ENCODE data around the gene MICAL2.

MICAL2 gene

GRCh38 chr11:12280838-12281565 lies 170.6 kb downstream of the MICAL2 start:
- H3K27me3 ChIP-seq (ENCODE audit: insufficient read depth, low read length): no peaks in the 10 kb centered on the region
- H3K9me3 ChIP-seq (ENCODE audit: insufficient read depth, low read depth, low read length): no peaks in the 10 kb centered on the region
- H3K4me1 ChIP-seq (ENCODE audit: insufficient read depth, low read length): no peaks in the 10 kb centered on the region; the same call in 1 of the 2 replicates
- no peak overlapping the region for H3K4me3 ChIP-seq (ENCODE audit: low read length)
- no peaks in the 10 kb centered on the region for H3K36me3 ChIP-seq (ENCODE audit: insufficient read depth, low read depth, low read length)
- H3K9ac ChIP-seq (ENCODE audit: low read depth, low read length): no peak overlapping the region
- no peak overlapping the region for H3K27ac ChIP-seq (ENCODE audit: low read length)

DNA sequence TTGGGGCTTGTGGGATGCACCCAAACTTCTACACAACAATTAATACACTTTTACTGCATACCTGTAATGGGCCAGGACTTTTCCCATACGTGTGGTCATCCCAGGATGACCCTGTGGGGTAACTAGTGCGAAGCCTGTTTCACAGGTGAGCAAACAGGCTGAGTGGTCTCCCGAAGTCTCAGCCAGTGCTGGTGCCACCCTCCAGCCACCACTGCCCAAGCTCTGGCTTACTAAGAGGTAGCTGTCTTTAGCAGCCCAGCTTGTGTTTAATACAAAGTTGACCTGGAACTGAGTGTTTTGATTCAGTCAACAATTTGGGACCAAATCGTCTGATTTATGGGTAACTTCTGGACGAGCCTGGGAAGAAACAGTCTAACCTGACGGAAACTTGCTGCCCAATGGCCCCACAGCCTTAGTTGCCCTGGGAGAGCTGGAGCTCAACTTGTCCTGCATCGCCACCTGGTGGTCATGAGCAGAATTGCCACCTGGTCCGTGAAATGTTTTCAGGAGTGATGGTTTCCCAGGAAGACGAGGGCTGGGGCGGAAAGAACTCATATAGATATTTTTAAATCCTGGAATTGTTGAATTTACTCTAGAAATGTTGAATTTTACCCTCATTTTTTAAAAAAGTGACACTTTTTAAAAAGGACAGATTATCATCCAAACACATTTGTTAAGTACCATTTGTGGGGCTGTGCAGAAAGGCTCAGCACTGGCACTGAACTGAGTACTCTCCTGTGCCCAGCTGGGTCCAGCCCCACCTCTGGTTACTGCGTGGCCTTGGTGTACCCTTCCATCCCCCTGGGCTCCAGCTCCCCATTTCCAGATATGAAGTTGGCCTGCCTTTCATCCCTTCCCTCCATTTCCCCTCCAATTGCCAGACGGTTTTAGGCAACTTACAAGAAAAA lies 171.4 kb downstream of the MICAL2 start:
- Histone ChIP-seq H3K27ac (ENCODE audit: low read length) (no peak overlapping the region), H3K36me3 (ENCODE audit: insufficient read depth, low read depth, low read length) (no peaks in the 10 kb centered on the region), H3K4me1 (ENCODE audit: insufficient read depth, low read length) (no peaks in the 10 kb centered on the region; the same call in 1 of the 2 replicates), H3K9me3 (ENCODE audit: insufficient read depth, low read depth, low read length) (no peaks in the 10 kb centered on the region), H3K9ac (ENCODE audit: low read depth, low read length) (no peak overlapping the region), H3K4me3 (ENCODE audit: low read length) (no peak overlapping the region), H3K27me3 (ENCODE audit: insufficient read depth, low read length) (no peaks in the 10 kb centered on the region)

GRCh38 chr11:12282676-12283075 lies 172.3 kb downstream of the MICAL2 start:
- H3K4me1 ChIP-seq (ENCODE audit: insufficient read depth, low read length): peaks cover 3% of the 10 kb centered on the region
- no peaks in the 10 kb centered on the region for H3K36me3 ChIP-seq (ENCODE audit: insufficient read depth, low read depth, low read length)
- H3K9me3 ChIP-seq (ENCODE audit: insufficient read depth, low read depth, low read length): no peaks in the 10 kb centered on the region
- H3K27ac ChIP-seq (ENCODE audit: low read length): no peak overlapping the region
- H3K4me3 ChIP-seq (ENCODE audit: low read length): no peak overlapping the region
- H3K9ac ChIP-seq (ENCODE audit: low read depth, low read length): no peak overlapping the region
- no peaks in the 10 kb centered on the region for H3K27me3 ChIP-seq (ENCODE audit: insufficient read depth, low read length)

- H3K4me3 ChIP-seq (ENCODE audit: low read length): no peak overlapping the region
- no peak overlapping the region for H3K9ac ChIP-seq (ENCODE audit: low read depth, low read length)
- peaks cover 6% of the 10 kb centered on the region for H3K4me1 ChIP-seq (ENCODE audit: insufficient read depth, low read length)
Measured at GRCh38 chr11:12284316-12285050, 174.1 kb downstream of the MICAL2 start.

DNA sequence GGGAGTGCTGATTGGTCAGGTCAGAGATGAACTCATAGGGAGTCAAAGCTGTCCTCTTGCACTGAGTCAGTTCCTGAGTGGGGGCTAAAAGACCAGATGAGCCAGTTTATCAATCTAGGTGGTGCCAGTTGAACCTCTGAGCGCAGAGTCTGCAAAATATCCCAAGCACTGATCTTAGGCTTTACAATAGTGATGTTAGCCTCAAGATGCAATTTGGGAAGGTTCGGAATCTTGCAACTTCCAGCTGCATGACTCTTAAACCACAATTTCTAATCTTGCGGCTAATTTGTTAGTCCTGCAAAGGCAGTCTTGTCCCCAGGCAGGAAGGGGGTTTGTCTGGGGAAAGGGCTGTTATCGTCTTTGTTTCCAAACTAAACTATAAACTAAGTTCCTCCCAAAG lies 174.7 kb downstream of the MICAL2 start:
- Histone ChIP-seq H3K9ac (ENCODE audit: low read depth, low read length) (no peak overlapping the region), H3K4me3 (ENCODE audit: low read length) (no peak overlapping the region)

More at GRCh38 chr11:12284316-12285050, 174.1 kb downstream of the MICAL2 start:
- no peaks in the 10 kb centered on the region for H3K27me3 ChIP-seq (ENCODE audit: insufficient read depth, low read length)
- H3K9me3 ChIP-seq (ENCODE audit: insufficient read depth, low read depth, low read length): no peaks in the 10 kb centered on the region
- H3K27ac ChIP-seq (ENCODE audit: low read length): no peak overlapping the region
- no peaks in the 10 kb centered on the region for H3K36me3 ChIP-seq (ENCODE audit: insufficient read depth, low read depth, low read length)

GRCh38 chr11:12285811-12286222 lies 175.4 kb downstream of the MICAL2 start:
- Histone ChIP-seq H3K4me1 (ENCODE audit: insufficient read depth, low read length) (peaks cover 6% of the 10 kb centered on the region; the same call in 1 of the 2 replicates), H3K9me3 (ENCODE audit: insufficient read depth, low read depth, low read length) (no peaks in the 10 kb centered on the region), H3K9ac (ENCODE audit: low read depth, low read length) (no peak overlapping the region), H3K4me3 (ENCODE audit: low read length) (no peak overlapping the region), H3K27me3 (ENCODE audit: insufficient read depth, low read length) (no peaks in the 10 kb centered on the region), H3K36me3 (ENCODE audit: insufficient read depth, low read depth, low read length) (no peaks in the 10 kb centered on the region), H3K27ac (ENCODE audit: low read length) (no peak overlapping the region)

More for the DNA sequence above, 174.7 kb downstream of the MICAL2 start:
- Histone ChIP-seq H3K9me3 (ENCODE audit: insufficient read depth, low read depth, low read length) (no peaks in the 10 kb centered on the region), H3K36me3 (ENCODE audit: insufficient read depth, low read depth, low read length) (no peaks in the 10 kb centered on the region), H3K4me1 (ENCODE audit: insufficient read depth, low read length) (peaks cover 6% of the 10 kb centered on the region), H3K27ac (ENCODE audit: low read length) (no peak overlapping the region), H3K27me3 (ENCODE audit: insufficient read depth, low read length) (no peaks in the 10 kb centered on the region)

DNA sequence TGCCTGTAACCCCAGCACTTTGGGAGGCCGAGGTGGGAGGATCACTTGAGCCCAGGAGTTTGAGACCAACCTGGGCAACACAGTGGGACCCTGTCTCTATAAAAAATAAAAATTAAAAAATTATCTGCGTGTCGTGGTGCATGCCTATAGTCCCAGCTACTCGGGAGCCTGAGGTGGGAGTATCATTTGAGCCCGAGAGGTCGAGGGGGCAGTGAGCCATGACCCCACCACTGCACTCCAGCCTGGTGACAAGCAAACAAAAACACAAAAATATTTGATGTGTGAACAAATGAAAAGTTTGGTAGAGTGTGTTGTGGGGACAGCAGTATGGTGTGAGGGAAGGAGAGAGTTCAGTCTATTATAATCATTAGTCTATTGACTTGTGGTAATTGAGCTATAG lies 176.2 kb downstream of the MICAL2 start:
- Histone ChIP-seq H3K9ac (ENCODE audit: low read depth, low read length) (no peak overlapping the region), H3K27me3 (ENCODE audit: insufficient read depth, low read length) (no peaks in the 10 kb centered on the region), H3K36me3 (ENCODE audit: insufficient read depth, low read depth, low read length) (no peaks in the 10 kb centered on the region), H3K4me1 (ENCODE audit: insufficient read depth, low read length) (peaks cover 6% of the 10 kb centered on the region; the same call in 1 of the 2 replicates), H3K4me3 (ENCODE audit: low read length) (no peak overlapping the region), H3K27ac (ENCODE audit: low read length) (no peak overlapping the region), H3K9me3 (ENCODE audit: insufficient read depth, low read depth, low read length) (no peaks in the 10 kb centered on the region)

DNA sequence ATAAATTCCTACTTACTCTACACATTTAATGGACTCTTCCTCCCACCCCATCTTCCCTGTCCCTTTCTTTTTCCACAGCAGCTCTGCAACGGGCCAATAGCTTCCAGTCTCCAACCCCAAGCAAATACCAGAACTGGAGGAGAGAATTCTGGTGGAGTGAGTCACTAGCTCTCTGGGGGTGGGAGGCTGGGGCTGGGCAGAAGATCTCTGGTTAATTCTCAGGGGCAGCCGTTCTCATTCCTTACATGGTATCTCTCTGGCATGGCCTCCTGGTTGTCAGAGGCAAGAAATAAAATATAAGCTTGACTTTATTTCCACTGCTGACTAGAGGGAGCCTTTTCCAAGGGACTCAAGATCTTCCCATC lies 176.6 kb downstream of the MICAL2 start:
- H3K9me3 ChIP-seq (ENCODE audit: insufficient read depth, low read depth, low read length): no peaks in the 10 kb centered on the region
- H3K27ac ChIP-seq (ENCODE audit: low read length): no peak overlapping the region
- peaks cover 6% of the 10 kb centered on the region; the same call in 1 of the 2 replicates for H3K4me1 ChIP-seq (ENCODE audit: insufficient read depth, low read length)
- H3K27me3 ChIP-seq (ENCODE audit: insufficient read depth, low read length): no peaks in the 10 kb centered on the region
- no peak overlapping the region for H3K4me3 ChIP-seq (ENCODE audit: low read length)
- H3K9ac ChIP-seq (ENCODE audit: low read depth, low read length): no peak overlapping the region
- no peaks in the 10 kb centered on the region for H3K36me3 ChIP-seq (ENCODE audit: insufficient read depth, low read depth, low read length)

- H3K27ac ChIP-seq (ENCODE audit: low read length): no peak overlapping the region
- no peak overlapping the region for H3K4me3 ChIP-seq (ENCODE audit: low read length)
- H3K9me3 ChIP-seq (ENCODE audit: insufficient read depth, low read depth, low read length): no peaks in the 10 kb centered on the region
- no peaks in the 10 kb centered on the region for H3K27me3 ChIP-seq (ENCODE audit: insufficient read depth, low read length)
- no peaks in the 10 kb centered on the region for H3K36me3 ChIP-seq (ENCODE audit: insufficient read depth, low read depth, low read length)
- H3K4me1 ChIP-seq (ENCODE audit: insufficient read depth, low read length): peaks cover 6% of the 10 kb centered on the region; the same call in 1 of the 2 replicates
- H3K9ac ChIP-seq (ENCODE audit: low read depth, low read length): no peak overlapping the region
Measured at GRCh38 chr11:12287374-12288211, 177.2 kb downstream of the MICAL2 start.

- Histone ChIP-seq H3K36me3 (ENCODE audit: insufficient read depth, low read depth, low read length) (no peaks in the 10 kb centered on the region), H3K4me3 (ENCODE audit: low read length) (no peak overlapping the region), H3K4me1 (ENCODE audit: insufficient read depth, low read length) (peaks cover 6% of the 10 kb centered on the region; the same call in 1 of the 2 replicates), H3K27ac (ENCODE audit: low read length) (no peak overlapping the region), H3K27me3 (ENCODE audit: insufficient read depth, low read length) (no peaks in the 10 kb centered on the region), H3K9me3 (ENCODE audit: insufficient read depth, low read depth, low read length) (no peaks in the 10 kb centered on the region), H3K9ac (ENCODE audit: low read depth, low read length) (no peak overlapping the region)
Measured at GRCh38 chr11:12288212-12288930, 178.0 kb downstream of the MICAL2 start.
